ENCODE results near the gene SART3. TPM values are rescaled to one million over a fixed set of nuclear protein-coding genes. Genes with fewer than 3 reads are reported as not detected.

SART3 gene
- total and polyA plus RNA-seq, 10 of the 15 experiments (the other 5 are each of a cell fraction or from before 2014, with no cell fraction given): 8.8 to 179 (median 54.9) TPM

DNA sequence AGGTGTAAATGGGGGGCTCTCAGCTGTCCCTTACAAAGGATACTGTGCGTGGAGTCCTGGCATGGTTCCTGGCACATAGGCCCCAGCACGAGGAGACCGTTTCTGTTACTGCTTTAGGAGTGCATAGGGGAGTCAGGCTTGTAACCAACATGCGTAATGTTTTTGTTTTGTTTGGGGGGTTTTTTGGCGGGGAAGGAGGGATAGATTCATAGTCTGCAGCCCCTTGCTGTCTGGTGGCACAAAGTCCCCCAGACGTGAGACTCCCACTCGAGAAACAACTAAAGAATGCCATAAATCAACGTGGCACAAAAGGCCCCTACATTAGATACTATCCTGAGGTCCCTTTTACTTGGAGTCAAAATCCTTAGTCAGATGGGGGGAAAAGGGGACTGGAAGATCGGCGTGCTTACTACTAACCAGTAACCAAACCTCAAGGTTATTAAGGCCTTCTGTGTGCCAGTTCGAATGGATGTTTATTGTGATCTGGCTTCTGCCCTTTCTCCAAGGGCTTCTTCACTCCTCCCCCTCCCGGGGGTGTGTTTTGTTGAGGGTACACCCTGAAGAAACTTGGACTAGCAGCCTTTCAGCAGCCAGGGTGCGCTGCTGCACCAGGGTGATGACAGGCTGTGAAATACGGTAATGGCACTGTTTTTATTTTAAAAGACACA is 2.3 kb upstream of the SART3 start (continued):
- TF ChIP-seq, protein P1, sequence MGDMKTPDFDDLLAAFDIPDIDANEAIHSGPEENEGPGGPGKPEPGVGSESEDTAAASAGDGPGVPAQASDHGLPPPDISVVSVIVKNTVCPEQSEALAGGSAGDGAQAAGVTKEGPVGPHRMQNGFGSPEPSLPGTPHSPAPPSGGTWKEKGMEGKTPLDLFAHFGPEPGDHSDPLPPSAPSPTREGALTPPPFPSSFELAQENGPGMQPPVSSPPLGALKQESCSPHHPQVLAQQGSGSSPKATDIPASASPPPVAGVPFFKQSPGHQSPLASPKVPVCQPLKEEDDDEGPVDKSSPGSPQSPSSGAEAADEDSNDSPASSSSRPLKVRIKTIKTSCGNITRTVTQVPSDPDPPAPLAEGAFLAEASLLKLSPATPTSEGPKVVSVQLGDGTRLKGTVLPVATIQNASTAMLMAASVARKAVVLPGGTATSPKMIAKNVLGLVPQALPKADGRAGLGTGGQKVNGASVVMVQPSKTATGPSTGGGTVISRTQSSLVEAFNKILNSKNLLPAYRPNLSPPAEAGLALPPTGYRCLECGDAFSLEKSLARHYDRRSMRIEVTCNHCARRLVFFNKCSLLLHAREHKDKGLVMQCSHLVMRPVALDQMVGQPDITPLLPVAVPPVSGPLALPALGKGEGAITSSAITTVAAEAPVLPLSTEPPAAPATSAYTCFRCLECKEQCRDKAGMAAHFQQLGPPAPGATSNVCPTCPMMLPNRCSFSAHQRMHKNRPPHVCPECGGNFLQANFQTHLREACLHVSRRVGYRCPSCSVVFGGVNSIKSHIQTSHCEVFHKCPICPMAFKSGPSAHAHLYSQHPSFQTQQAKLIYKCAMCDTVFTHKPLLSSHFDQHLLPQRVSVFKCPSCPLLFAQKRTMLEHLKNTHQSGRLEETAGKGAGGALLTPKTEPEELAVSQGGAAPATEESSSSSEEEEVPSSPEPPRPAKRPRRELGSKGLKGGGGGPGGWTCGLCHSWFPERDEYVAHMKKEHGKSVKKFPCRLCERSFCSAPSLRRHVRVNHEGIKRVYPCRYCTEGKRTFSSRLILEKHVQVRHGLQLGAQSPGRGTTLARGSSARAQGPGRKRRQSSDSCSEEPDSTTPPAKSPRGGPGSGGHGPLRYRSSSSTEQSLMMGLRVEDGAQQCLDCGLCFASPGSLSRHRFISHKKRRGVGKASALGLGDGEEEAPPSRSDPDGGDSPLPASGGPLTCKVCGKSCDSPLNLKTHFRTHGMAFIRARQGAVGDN (IDR thresholded peaks at IDR 0.05): peak; percentile 92; the same call in 1 of the 2 replicates
- TF ChIP-seq KDM1A (IDR thresholded peaks at IDR 0.05; ENCODE audit: borderline replicate concordance): no peak
- TF ChIP-seq, protein P2, sequence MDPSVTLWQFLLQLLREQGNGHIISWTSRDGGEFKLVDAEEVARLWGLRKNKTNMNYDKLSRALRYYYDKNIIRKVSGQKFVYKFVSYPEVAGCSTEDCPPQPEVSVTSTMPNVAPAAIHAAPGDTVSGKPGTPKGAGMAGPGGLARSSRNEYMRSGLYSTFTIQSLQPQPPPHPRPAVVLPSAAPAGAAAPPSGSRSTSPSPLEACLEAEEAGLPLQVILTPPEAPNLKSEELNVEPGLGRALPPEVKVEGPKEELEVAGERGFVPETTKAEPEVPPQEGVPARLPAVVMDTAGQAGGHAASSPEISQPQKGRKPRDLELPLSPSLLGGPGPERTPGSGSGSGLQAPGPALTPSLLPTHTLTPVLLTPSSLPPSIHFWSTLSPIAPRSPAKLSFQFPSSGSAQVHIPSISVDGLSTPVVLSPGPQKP (IDR thresholded peaks at IDR 0.05; ENCODE audit: low read depth, low read length): peak; percentile 59; the same call in 1 of the 2 replicates
- TF ChIP-seq EED (IDR thresholded peaks at IDR 0.05; ENCODE audit: low read depth): no peak
- TF ChIP-seq RBBP5 (conservative IDR thresholded peaks at IDR 0.05): no peak
- TF ChIP-seq FOS (IDR thresholded peaks at IDR 0.05; ENCODE audit: borderline replicate concordance, extremely low read depth, insufficient read length): no peak
- TF ChIP-seq FOXM1 (IDR thresholded peaks at IDR 0.05; ENCODE audit: low read depth, low read length): no peak
- TF ChIP-seq ESRRA (IDR thresholded peaks at IDR 0.05; ENCODE audit: low read length): peak; percentile 61; the same call in 1 of the 2 replicates
- TF ChIP-seq SMAD1 (IDR thresholded peaks at IDR 0.05; ENCODE audit: low read depth, partially characterized antibody): peak; percentile 82
- peak; percentile 97 for TF ChIP-seq SMC3 (IDR thresholded peaks at IDR 0.05; ENCODE audit: borderline replicate concordance, low read length)
- TF ChIP-seq MXI1 (IDR thresholded peaks at IDR 0.05; ENCODE audit: low read depth, low read length): peak; percentile 76
- peak; percentile 25 to 53; a peak in 3 of 4 replicates for TF ChIP-seq BHLHE40 (IDR thresholded peaks at IDR 0.05; ENCODE audit: borderline replicate concordance in 1 of 2, low read depth in 2 of 2, low read length in 1 of 2)
- no peak for TF ChIP-seq MTA2 (IDR thresholded peaks at IDR 0.05; ENCODE audit: low read depth)
- TF ChIP-seq, protein P3, sequence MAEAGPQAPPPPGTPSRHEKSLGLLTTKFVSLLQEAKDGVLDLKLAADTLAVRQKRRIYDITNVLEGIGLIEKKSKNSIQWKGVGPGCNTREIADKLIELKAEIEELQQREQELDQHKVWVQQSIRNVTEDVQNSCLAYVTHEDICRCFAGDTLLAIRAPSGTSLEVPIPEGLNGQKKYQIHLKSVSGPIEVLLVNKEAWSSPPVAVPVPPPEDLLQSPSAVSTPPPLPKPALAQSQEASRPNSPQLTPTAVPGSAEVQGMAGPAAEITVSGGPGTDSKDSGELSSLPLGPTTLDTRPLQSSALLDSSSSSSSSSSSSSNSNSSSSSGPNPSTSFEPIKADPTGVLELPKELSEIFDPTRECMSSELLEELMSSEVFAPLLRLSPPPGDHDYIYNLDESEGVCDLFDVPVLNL (IDR thresholded peaks at IDR 0.05; ENCODE audit: low read depth, low read length): no peak
- no peak for TF ChIP-seq EZH2 (IDR thresholded peaks at IDR 0.05; ENCODE audit: borderline replicate concordance, control insufficient read depth, low read depth, low read length)
- peak; percentile 72; the same call in 1 of the 2 replicates for TF ChIP-seq TBL1XR1 (IDR thresholded peaks at IDR 0.05; ENCODE audit: low read depth, low read length)
- no peak for TF ChIP-seq MYB (IDR thresholded peaks at IDR 0.05; ENCODE audit: borderline replicate concordance, low read depth, low read length)
- TF ChIP-seq, protein P4, sequence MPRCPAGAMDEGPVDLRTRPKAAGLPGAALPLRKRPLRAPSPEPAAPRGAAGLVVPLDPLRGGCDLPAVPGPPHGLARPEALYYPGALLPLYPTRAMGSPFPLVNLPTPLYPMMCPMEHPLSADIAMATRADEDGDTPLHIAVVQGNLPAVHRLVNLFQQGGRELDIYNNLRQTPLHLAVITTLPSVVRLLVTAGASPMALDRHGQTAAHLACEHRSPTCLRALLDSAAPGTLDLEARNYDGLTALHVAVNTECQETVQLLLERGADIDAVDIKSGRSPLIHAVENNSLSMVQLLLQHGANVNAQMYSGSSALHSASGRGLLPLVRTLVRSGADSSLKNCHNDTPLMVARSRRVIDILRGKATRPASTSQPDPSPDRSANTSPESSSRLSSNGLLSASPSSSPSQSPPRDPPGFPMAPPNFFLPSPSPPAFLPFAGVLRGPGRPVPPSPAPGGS (IDR thresholded peaks at IDR 0.05; ENCODE audit: borderline replicate concordance, insufficient read depth, low read depth, low read length, poor library complexity, severe bottlenecking): no peak
- TF ChIP-seq HDGF (IDR thresholded peaks at IDR 0.05): no peak
- TF ChIP-seq PML (IDR thresholded peaks at IDR 0.05; ENCODE audit: low read length): no peak

All from GM12878 (cell line).